Fibroblast of lung (primary cell): ENCODE data around the gene BAIAP3.

Experiments
- CTCF ChIP-seq, 2 donors: IDR thresholded peaks in 1 of 2; conservative IDR thresholded peaks in 1 of 2; 1 replicate in 1 of 2; 2 replicates in 1 of 2; pipeline ENCODE4 v1.5.1; 2011 to 2012; ENCODE audit warnings: low read length in 2 of 2, control low read depth in 1 of 2, inconsistent platforms in 1 of 2, low read depth in 1 of 2, mild to moderate bottlenecking in 1 of 2
- EZH2 ChIP-seq: IDR thresholded peaks from 2 replicates; pipeline ENCODE4 v1.5.1; 2012; ENCODE audit warnings: low read length, control low read depth, mild to moderate bottlenecking; ENCODE audit errors: missing control alignments

DNA sequence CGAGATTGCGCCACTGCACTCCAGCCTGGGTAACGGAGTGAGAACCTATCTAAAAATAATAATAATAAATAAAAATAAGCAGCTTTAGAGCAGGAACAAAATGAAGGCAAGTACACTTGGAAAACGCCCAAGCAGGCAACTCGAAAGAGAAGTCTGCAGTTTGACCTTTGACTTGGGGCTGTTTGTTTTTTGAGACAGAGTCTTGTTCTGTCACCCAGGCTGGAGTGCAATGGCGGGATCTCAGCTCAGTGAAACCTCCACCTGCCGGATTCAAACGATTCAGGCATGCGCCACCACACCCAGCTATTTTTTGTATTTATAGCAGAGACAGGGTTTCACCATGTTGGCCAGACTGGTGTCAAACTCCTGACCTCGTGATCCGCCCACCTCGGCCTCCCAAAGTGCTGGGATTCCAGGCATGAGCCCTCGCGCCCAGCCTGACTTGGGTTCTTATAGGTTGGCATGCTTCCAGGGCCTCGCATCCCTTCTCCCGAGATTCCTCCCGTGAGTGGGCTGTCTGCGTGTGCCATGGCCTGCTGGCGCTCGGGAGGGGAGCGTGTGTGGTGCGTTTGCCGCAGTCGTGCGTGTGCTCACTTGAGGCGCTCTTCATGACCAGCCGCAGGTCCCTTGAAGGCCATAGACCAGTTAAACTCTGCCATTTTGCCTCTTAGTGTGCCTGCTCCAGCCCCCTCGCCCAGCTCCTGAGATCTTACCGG, 42.4 kb upstream of the BAIAP3 start:
- no peak for TF ChIP-seq CTCF (conservative IDR thresholded peaks at IDR 0.05 in 1 of 2, IDR thresholded peaks at IDR 0.05 in 1 of 2; ENCODE audit: low read depth in 1 of 2, low read length in 2 of 2)
- no peak for TF ChIP-seq EZH2
